Heart left ventricle (tissue), 16 donors: ENCODE results near the gene SASH3. TPM values are rescaled to one million over a fixed set of nuclear protein-coding genes. Genes with fewer than 3 reads are reported as not detected.
A peak's percentile ranks its signal among the peaks of the same experiment; 100 is the strongest.

ENCODE experiments used
- ATAC-seq, 4 donors: fragments of 200-7000 bp; cut with Tn5 transposase; one replicate each; pipeline ENCODE4 v1.9.1; 2020 to 2022; ENCODE audit warnings: moderate library complexity in 4 of 4, mild to moderate bottlenecking in 3 of 4, moderate number of reproducible peaks in 1 of 4
- DNase-seq, 5 donors: peaks; one replicate each; pipeline ENCODE4 v3.0.0-alpha.2; 2020
- H3K27ac ChIP-seq, 12 donors: fragments of 200-600 bp; sonication (generic) in 4 of 12; one replicate each; pipeline versions ENCODE4 v1.5.0 to v1.8.0; 2016 to 2022; ENCODE audit warnings: mild to moderate bottlenecking in 2 of 12
- H3K27me3 ChIP-seq, 9 donors: fragments of 200-600 bp; sonication (generic) in 2 of 9; one replicate each; pipeline versions ENCODE4 v1.5.1 to v1.8.0; 2016 to 2022; ENCODE audit warnings: mild to moderate bottlenecking in 3 of 9
- H3K36me3 ChIP-seq, 9 donors: fragments of 200-600 bp; sonication (generic) in 2 of 9; one replicate each; pipeline versions ENCODE4 v1.5.0 to v1.8.0; 2018 to 2022; ENCODE audit warnings: mild to moderate bottlenecking in 2 of 9
- H3K4me1 ChIP-seq, 12 donors: fragments of 200-600 bp; sonication (generic) in 4 of 12; one replicate each; pipeline versions ENCODE4 v1.5.0 to v1.8.0; 2016 to 2022; ENCODE audit warnings: mild to moderate bottlenecking in 3 of 12
- H3K4me3 ChIP-seq, 12 donors: fragments of 200-600 bp; sonication (generic) in 4 of 12; one replicate each; pipeline versions ENCODE4 v1.5.0 to v1.8.0; 2017 to 2022; ENCODE audit warnings: mild to moderate bottlenecking in 9 of 12, moderate library complexity in 4 of 12
- H3K9me3 ChIP-seq, 12 donors: fragments of 200-600 bp; sonication (generic) in 4 of 12; one replicate each; pipeline versions ENCODE4 v1.5.0 to v1.8.0; 2016 to 2022; ENCODE audit warnings: mild to moderate bottlenecking in 1 of 12
- CTCF ChIP-seq, 12 donors: fragments of 200-600 bp; sonication (generic) in 4 of 12; IDR thresholded peaks; one replicate each; pipeline versions ENCODE4 v1.5.0 to v1.8.0; 2018 to 2022; ENCODE audit warnings: antibody characterized with exemption in 12 of 12, mild to moderate bottlenecking in 5 of 12
- POLR2A ChIP-seq, 2 donors: fragments of 450-650 bp; IDR thresholded peaks; one replicate each; pipeline ENCODE4 v1.6.1; 2017; ENCODE audit warnings: antibody characterized with exemption in 2 of 2, mild to moderate bottlenecking in 2 of 2, moderate library complexity in 2 of 2
- WGBS, 4 donors: extraction: QIAGEN DNeasy Blood & Tissue Kit in 2 of 4; methylation state at CpG; one replicate each; pipeline versions ENCODE4 v1.1.5 to v1.1.7; 2013 to 2018; 5-methylcytosine and 5-hydroxymethylcytosine counted together
- intact Hi-C, 10 donors: fragments of 100-400 bp; cut with DNase I; formaldehyde crosslinking; loops; one replicate each; pipeline versions ENCODE4 v1.11.1 to v1.14.2; 2022
- polyA plus RNA-seq, 2 donors: library from polyadenylated mRNA; stranded (reverse); fragments of 200-250 nt; gene quantifications; one replicate each; pipeline ENCODE4 v1.2.3, GENCODE V29; 2013
- total RNA-seq, 9 donors: library from RNA; depleted of rRNA in 2 of 9; stranded (reverse); fragments of >200 nt in 2 of 9; fragmentation: NEBNext Ultra II Directional in 3 of 9; extraction: Animal tissue kit (Norgen Biotek cat#: 25700) in 3 of 9; gene quantifications; one replicate each; pipeline versions ENCODE4 v1.1.0 to v1.2.4, GENCODE V29; 2016 to 2023
- donor health status: ischemic (EF 13 %, LVEDD 7.1; RV severe dilation, severe dysfunction).
- donor health status: healthy with polysubstance abuse.
- donor health status: DM: no; HTN: yes; CAD: no.
- donor health status: DM: no; HTN: no; CAD: no.
- donor health status: ischemic (EF 25% LVEDD 6.9; RV normal size, moderate dysfunction).
- donor health status: ischemic (EF 25% LVEDD 5.7; RV mildly dilated, moderate dysfunction).
- donor health status: healthy.
- donor health status: DM: yes; HTN: yes; CAD: no.
- donor health status: ischemic (EF 35%, LVEDD 5.7; RV mildly dilated, moderate dysfunction).
- donor health status: nonischemic (EF 11% LVEDD 7.7; RV severe dilation, severe dysfunction).
- donor health status: DM: yes; HTN: yes; CAD: no.
- donor health status: PGD.
- donor health status: ischemic (EF 29% LVEDD 5.4; RV normal size, mild dysfunction).
- donor health status: nonischemic (EF 23%, LVEDD 6.1; RV moderate dilation, normal function).

The SASH3 gene
- total and polyA plus RNA-seq, 11 donors, result 0.61 to 27.8 (median 1.6) TPM

- Histone ChIP-seq H3K27ac (peak overlapping the region in 1 of 12 donors; percentile 46), H3K36me3 (no peaks in the 10 kb centered on the region), H3K27me3 (no peaks in the 10 kb centered on the region), H3K4me3 (no peak overlapping the region), H3K4me1 (peaks cover 0 to 31% (median 0%) of the 10 kb centered on the region in 12 donors), H3K9me3 (no peaks in the 10 kb centered on the region)
- DNase-seq (no peak), ATAC-seq (no peak)
- no peak for TF ChIP-seq CTCF (IDR thresholded peaks at IDR 0.05)
- TF ChIP-seq POLR2A (IDR thresholded peaks at IDR 0.05), result no peak
- intact Hi-C loops, result loop anchor here in 1 of 10 donors (10.0 kb wide), 1 partner anchor 45 kb away; no protein-coding TSS in a partner anchor
- 60 to 67% (median 64%) methylated on average over 8 to 9 of the region's 9 CpGs for WGBS, 4 donors
These were observed 10.1 kb upstream of the SASH3 start for GRCh38 chrX:129769467-129770154.

- Histone ChIP-seq H3K36me3 (no peaks in the 10 kb centered on the region), H3K27ac (peak overlapping the region in 1 of 12 donors; percentile 37), H3K4me3 (no peak overlapping the region), H3K4me1 (peaks cover 0 to 31% (median 0%) of the 10 kb centered on the region in 12 donors), H3K27me3 (no peaks in the 10 kb centered on the region), H3K9me3 (no peaks in the 10 kb centered on the region)
- DNase-seq (no peak), ATAC-seq (no peak)
- intact Hi-C loops, result no loop called here
- TF ChIP-seq POLR2A (IDR thresholded peaks at IDR 0.05) (no peak), CTCF (IDR thresholded peaks at IDR 0.05) (no peak)
- WGBS, 4 donors, result 70 to 81% (median 80%) methylated on average over 14 of the region's 14 CpGs
These were observed 8.3 kb upstream of the SASH3 start for GRCh38 chrX:129771266-129771995.

GRCh38 chrX:129772796-129773431 is 6.8 kb upstream of the SASH3 start:
- H3K4me3 ChIP-seq, result no peak overlapping the region
- 68 to 77% (median 71%) methylated on average over 14 of the region's 14 CpGs for WGBS, 4 donors
- TF ChIP-seq POLR2A (IDR thresholded peaks at IDR 0.05) (no peak), CTCF (IDR thresholded peaks at IDR 0.05) (no peak)
- DNase-seq (peak; percentile 52 to 77 (median 65)), ATAC-seq (peak; percentile 37 to 75 (median 66))
- H3K27me3 ChIP-seq, result no peaks in the 10 kb centered on the region
- peaks cover 0 to 45% (median 0%) of the 10 kb centered on the region in 12 donors for H3K4me1 ChIP-seq
- H3K27ac ChIP-seq, result peak overlapping the region in 4 of 12 donors; percentile 19 to 84 (median 38)
- no peaks in the 10 kb centered on the region for H3K36me3 ChIP-seq
- intact Hi-C loops, result no loop called here
- H3K9me3 ChIP-seq, result no peaks in the 10 kb centered on the region
